NCI-H128 (cell line): ENCODE data around the gene HNRNPU.

Source experiments
- DNase-seq: peaks from one replicate; lab custom pipeline; 2025; ENCODE audit not compliant: unreplicated experiment; lab: John Stamatoyannopoulos, UW

The HNRNPU gene

DNA sequence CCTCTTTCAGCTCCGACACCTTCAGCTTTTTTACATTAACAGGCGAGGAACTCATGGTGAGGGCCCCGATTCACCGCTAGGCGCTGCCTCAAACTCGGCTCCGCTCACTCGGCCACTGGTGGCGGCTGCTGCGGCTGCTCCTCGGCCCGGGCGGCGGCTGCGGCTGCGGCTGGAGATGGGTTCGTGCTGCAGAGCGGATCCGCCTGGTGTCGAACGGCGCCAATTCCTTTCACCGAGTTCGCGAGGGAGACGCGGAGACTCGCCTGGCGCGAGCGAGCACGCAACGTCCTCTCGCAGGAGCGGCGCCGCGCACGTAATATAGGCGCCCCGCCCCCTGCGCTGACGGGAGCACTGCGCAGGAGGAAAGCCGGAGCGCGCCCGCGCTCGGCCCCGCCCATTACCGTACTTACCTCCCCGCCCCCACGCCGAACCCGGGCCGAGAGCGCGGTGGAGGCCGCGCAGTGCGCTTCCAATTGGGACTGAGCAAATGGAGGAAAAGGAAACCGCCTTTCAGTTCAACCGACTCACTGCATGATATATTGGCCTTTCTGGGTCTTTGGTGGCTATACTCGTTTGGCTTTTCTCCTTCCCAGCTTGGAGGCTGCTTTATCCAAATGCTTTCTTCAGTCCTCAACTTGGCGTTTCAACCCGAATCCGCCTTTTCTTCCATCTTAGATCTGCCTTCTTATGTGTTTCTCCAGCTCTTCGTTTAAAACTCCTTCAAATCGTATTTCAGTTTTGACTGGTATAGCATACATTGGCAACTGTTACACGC lies at the start of gene HNRNPU:
Gene HNRNPU, minus strand, starts transcription at position 291 of the 775 bp plus-strand sequence. Its CDS starts 236 bp downstream, at position 55.
- peak; percentile 96 for DNase-seq

DNA sequence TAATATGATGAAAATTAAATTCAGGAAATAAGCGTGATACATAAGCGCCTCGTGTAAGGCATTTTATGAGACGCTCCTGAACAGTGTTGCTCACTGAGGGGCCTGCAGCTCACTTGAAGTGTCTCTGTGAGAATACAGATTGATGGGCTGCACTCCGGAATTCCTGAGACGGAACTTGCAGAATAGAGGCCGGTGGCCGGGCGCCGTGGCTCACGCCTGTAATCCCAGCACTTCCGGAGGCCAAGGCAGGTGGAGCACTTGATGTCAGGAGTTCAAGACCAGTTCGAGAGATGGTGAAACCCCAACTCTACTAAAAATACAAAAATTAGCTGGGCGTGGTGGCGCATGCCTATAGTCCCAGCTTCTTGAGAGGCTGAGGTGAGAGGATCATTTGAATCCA lies 49.5 kb upstream of the HNRNPU start:
- no peak for DNase-seq

DNA sequence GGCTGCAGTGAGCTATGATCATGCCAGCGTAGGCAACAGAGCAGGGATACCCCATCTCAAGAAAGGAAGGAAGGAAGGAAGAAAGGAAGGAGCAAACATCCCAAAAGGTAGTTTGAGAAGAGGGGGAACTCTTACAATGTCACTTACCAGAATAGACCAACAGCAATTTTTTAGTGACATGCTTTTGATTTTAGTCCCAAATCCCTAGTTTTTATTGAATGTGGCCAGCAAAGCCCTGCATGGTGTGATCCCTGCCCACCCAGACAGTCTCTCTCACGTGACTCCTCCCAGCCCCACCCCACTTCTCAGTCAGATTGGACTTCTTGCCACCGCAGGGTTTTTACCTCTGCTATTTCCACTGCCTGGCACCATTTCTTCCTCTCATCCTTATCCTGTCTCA lies 39.8 kb upstream of the HNRNPU start:
- DNase-seq = no peak

DNA sequence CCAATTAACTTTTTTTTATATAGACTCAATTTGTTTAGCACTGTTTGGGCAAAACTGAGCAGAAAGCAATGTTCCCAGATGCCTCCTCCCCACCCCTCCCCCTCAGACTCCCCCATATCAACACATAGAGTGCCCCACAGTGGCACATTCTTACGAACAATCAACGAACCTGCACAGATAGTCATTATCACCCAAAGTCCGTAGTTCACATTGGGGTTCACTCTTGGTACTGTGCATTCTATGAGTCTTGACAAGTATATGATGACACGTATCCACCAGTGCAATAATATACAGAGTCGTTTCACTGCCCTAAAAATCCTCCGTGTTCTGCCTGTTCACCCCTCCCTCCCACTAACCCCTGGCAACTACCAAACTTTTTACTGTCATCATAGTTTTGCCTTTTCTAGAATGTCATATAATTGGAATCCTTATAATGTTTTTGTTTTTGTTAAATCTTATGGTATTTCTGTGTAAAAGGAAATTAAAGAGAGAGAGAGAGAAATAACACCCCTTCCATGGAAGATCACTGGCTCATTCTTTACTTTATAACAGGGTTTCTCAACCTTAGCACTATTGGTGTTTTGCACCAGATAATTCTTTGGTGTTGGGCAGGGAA lies 37.2 kb upstream of the HNRNPU start:
- DNase-seq = no peak

DNA sequence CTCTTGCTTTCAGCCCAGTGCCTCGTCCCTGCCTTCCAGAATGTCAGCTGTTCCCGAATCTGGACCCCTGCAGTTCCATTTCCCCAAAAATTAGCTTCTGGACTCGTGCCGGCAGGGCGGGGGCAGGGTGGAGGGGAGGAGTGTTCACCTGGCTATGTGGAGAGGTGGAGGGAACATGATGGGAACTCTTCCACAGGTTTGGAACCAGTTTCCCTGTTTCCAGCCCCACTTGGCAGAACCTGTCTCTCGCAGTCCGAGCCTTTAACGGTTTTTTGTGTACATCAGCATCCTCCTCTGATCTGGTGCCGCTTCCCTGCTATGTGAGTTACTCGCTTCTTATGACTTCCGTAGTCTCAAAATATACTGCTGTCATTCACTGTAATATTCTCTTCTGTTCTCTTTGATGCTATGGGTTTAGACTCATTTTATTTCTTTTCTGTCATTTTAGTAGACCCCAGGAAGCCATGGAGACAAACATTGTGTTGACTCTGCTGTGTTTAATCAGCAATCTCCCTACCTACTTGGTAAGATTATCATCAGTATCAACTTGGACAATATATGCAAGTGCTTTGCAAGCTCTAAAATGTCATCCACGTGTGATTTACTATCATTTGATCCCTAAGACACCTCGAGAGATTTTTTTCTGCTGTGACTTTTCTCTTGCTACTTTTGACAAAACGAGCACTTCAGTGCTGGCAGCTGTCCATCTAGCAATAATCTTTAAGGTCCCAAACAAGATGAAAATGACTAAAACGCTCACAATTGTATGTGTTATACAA lies 33.3 kb upstream of the HNRNPU start:
- no peak for DNase-seq

DNA sequence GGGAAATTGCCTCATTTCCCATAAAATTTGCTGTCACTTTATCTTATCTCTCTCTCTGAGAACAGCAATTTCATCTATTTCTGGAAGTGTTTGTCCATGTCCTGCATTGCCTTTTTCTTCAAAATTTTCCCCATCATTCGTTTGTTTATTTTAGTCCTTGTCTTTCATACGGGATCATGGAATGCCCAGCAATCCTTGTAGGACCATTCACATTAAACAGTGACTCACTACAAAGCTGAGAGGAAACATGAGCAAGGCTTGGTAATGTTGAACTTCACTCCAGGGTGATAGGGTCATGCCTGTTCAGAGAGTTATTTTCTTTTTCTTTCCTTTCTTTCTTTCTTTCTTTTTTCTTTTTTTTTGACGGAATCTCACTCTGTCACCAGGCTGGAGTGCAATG lies 32.2 kb upstream of the HNRNPU start:
- no peak for DNase-seq

DNA sequence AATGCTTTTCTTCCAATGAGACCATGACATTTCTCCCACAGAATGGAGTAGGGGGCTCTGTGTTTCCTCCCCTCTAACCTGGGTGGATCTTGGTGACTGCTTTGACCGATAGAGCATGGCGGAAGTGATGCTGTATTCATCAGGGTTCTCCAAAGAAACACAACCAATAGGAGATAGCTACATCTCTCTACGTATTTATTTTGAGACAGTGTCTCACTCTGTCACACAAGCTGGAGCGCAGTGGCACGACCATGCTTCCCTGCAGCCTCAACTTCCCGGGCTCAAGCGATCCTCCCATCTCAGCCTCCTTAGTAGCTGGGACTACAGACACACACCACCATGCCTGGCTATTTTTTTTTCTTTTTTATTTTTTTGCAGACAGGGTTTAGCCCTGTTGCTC lies 29.5 kb upstream of the HNRNPU start:
- no peak for DNase-seq

DNA sequence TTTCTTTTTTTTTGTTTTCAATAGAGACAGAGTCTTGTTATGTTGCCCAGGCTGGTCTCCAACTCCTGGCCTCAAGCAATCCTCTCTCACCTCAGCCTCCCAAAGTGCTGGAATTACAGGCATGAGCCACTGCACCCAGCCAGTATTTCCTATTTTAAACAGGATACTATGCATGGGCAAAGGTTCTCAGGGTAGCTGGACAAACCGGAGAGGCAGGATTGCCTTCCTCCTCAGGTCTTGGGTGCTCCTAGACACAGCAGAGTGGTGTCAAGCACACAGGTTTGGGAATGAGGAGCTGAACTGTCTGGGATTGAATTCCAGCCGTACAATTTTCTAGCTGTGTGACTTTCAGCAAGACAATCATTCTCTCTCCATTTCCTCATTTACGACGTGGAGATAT lies 22.9 kb upstream of the HNRNPU start:
- no peak for DNase-seq

DNA sequence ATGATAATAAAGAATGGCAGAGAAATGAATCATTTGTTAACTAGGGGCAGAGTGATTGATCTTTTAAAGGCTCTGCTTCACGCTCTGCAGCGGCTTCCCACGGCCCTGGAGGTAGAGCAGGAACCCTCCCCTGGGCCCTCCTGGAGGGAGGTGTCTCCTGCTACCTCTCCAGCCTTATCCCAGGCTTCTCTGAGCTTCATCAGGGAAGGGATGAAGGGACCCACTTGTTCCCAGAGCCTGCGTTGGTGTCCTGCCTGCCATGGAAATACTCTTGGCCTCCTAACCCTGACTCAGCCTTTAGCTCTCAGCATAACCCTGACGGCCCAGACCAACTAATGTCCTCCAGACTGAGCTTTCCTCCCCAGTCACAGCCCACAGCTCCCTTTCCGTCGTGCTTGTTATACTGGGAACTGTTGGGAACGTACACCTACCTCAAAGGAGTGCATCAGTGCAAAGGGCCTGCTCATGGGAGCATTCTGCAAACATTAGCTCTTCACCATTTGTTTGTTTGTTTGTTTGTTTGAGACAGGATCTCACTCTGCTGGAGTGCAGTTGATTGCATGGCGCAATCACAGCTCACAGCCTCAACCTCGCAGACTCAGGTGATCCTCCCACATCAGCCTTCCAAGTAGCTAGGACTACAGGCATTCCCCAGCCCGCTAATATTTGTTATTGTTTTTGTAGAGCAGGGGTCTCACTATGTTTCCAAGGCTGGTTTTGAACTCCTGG lies 17.4 kb upstream of the HNRNPU start:
- DNase-seq = no peak

DNA sequence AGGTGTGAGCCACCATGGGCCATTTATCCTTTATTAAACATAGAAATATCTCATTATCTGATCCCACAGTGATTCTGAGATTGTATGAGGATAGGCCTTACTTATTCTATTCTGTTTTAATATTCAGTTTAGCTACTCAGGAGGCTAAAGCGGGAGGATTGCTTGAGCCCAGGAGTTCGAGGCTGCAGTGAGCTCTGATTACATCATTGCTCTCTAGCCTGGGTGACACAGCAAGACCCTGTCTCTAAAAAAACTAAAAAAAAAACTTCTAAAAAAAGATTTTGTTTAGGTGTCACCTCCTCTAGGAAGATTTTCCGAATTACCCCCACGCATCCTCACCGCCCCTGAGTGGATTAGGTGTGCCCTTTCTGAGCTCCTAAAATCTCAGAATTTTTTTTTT lies 14.3 kb upstream of the HNRNPU start:
- no peak for DNase-seq

DNA sequence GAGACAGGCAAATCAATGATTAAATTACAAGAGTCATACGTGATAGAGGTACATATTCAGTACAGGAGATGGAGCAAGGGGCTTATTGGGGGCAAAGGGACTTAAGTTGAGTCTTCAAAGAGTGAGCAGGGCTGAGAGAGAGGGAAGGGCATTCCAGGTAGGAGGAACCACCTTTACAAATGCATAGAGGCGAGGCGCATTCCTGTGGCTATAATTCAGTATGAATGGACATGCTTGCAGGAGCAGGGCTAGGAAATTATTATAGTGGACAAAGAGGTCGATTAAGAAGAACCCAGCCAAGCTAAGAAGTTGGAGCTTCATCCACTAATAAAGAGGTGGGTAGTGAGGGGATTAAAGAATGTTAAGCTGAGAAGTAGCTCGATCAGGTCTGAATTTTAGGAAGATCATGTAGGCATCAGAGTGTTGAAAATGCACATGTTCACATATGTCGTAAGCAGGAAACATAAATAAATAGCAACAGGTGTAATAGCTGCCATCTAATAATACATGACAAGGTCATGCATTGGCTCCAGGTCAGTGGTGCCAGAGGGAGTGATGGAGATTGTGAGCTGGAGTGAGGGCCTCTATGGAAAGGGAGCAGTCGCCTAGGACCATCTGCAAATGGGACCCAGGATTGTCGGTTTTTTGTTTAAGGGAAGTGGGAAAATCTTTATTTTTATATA lies 12.0 kb upstream of the HNRNPU start:
- DNase-seq = no peak

DNA sequence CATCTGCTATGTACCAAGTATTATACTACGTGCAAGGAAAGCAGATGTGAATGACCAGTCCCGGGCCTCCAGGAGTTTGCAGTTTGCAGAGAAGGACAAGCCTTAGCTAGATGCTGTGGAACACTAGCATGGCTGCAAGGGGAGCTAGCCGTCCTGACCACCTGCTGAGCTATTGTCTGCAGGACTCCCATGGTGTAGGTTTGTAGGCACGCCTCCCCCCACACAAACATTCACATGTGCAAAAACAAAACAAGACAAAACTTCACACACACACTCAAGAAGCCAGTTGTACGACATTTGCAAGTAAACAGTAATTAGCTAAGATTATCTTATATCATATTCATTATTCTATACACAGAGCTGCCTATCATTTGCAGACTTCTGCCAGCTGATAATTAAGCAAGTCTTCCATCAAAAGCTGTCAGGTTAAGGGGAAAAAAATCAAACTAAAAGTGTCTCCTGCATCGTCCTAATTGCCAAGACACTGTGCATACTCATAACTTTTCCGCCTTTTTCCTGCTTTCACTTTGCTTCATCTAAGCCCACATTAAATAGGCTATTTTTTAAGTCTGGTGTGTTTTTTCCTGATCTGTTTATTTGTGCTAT lies 10.7 kb upstream of the HNRNPU start:
- no peak for DNase-seq

DNA sequence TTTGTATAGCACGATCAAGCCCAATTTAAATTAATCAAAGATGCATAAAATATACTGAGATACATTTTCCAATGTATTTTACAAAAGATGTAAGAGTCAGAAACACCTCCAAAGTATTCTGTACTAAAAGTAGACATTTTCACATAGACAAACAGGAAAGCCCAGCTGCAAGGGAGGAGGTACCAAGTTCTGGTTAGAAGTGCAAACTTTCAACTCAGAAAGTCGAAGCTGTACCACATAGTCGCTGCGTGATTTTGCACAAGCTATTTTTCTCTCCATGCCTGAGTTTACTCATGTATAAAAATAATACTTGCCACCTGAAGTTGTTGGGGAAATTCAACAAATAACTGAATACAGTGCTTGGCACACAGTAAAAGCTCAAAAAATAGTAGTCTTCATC lies 5.6 kb upstream of the HNRNPU start:
- DNase-seq = no peak

DNA sequence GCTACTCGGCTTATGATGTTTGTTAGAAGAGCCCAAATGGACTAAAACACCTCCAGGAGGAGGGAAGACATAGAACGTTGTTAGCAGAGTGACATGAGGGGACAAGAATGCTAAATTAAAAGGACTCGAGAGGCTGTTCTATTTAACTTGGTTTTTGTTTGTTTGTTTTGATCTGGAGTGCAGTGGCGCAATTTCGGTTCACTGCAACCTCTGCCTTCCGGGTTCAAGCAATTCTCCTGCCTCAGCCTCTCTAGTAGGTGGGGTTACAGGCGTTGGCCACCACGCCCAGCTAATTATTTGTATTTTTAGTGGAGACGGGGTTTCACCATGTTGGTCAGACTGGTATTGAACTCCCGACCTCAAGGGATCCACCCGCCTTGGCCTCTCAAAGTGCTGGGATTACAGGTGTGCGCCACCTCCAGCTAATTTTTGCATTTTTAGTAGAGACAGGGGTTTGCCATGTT lies 5.1 kb upstream of the HNRNPU start:
- DNase-seq = no peak

DNA sequence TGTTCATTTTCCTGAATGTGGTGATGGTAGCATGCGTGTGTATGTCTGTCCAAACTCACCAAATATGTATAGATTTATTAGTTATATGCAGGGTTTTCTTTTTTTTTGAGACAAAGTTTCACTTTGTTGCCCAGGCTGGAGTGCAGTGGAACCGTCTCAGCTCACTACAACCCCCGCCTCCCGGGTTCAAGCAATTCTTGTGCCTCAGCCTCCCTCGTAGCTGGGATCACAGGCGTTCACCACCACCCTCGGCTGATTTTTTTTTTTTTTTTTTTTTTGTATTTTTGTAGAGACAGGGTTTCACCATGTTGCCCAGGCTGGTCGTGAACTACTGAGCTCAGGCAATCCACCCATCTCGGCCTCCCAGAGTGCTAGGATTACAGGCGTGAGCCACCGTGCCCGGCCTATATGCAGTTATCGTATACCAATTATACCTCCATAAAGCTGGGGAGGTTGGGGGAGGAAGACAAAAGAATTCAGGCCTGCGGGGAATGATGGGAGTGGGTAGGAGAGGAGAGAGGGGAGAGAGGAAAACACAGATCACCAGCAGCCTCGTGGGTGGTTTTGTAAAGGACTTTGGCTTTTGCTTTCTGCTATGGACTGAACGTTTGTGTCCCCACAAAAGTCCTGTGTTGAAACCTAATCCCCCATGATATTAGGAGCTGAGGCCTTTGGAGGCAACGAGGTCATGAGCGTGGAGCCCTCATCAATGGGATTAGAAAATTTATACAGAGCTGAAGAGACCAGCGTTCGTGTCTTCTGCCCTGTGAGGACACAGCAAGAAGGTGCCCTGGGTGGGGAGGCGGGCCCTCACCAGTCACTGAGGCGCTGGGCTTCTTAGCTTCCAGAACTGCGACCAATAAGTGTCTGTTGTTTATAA lies 4.4 kb upstream of the HNRNPU start:
- DNase-seq = no peak

DNA sequence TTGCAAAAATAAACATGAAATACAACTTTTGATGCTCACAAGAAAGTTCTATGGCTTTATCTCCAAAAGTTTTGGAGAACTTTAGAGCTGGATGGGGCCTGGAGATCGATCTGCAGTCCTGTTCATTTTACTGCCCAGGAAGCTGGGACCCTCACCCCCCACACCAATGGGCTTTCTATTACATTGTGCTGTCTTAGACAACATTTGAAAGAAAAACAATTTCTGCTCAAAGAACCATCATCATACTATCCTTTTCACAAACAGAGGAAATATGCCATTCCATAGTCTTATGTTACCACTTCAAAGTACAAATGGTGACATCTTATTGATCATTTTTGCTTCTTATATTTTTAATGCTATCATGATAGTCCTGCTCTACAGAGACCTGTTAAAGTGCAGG lies 2.0 kb upstream of the HNRNPU start:
- DNase-seq = no peak

DNA sequence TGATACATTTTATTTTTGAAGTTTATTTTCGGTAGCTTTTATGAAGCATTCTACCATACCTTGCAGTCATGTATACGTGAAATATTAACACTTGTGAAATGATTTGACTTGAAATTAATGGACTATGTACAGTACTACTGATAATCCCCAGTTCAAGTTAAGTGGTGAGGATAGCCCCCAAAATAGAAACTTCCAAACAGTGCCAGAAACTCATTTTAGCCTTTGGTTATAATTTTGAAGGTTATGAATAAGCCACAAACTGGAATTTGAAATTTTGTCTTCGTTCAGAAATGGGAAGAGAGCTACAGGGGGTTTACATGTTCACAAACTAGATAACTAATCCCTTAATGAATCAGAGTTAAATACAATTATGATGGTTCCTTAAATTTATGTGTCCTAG lies 1.5 kb upstream of the HNRNPU start:
- DNase-seq = no peak

DNA sequence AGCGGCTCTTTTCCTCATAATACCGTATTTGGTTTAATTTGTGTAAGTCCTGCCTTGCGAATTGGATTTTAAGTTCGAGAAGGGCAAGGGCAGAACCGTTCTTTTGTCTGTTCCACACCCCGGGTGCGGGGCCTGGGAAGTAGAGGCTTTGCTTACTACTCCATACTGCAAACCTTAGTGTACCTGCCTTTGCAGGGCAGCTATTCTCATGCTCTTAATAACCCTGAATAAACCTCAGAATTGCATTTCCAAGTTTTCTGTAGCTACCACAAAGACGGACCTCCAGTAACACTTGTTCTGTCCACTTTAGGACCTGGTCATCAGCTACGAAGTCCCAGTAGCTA lies 657 bp upstream of the HNRNPU start:
- no peak for DNase-seq

DNA sequence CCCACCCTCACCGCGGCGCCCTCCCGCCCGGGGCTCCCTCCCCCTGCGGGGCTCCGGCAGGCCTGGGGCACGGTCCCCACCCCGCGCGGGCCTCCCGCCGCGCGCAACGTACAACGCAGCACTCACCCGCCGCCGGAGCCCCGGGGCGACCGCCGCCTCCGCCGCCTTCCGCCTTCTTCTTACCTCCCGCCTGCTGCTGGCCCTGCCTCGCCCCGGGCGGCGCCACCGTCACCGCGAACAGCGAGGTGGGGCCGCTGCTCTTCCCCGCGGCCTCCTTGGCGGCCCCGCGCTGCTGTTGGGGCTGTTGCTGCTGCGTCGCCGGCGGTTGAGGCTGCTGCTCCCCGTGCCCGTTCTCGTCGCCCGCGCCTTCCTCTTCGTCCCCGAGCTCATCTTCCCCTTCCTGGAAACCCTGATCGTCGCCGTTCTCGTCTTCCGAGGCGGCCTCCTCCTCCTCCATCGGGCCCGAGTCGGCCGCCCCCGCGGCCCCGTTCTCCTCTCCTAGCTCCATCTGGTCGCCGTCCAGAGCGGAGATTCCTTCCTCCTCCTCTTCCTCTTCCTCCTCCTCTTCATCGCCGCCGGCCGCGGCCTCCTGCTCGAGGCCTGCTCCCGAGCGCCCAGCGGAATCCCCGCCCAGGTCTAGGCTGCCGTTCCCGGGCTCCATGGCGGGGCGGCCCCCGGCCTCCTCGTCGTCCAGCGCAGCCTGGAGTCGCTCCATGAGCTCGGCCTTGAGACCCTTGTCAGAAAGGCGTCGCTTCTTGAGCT lies 671 bp downstream of the HNRNPU start:
- no peak for DNase-seq
